SK-N-SH (cell line): ENCODE measurements around the gene ZFP92.

Experiments
- CTCF ChIP-seq: fragments of 200-600 bp; sonication (generic); IDR thresholded peaks from 2 replicates; pipeline ENCODE4 v1.6.1; 2017; ENCODE audit warnings: antibody characterized with exemption, mild to moderate bottlenecking, moderate library complexity
- EP300 ChIP-seq, 2 experiments: IDR thresholded peaks; 2 replicates each; pipeline versions ENCODE4 v1.4.0 to v1.6.1; 2012; ENCODE audit warnings: borderline replicate concordance in 1 of 2, low read depth in 1 of 2, low read length in 1 of 2
- EZH2phosphoT487 ChIP-seq: fragments of 200-600 bp; sonication (generic); IDR thresholded peaks from 2 replicates; pipeline ENCODE4 v1.6.1; 2017; ENCODE audit warnings: low read depth, mixed run types, mild to moderate bottlenecking, antibody characterized with exemption, moderate library complexity, borderline replicate concordance
- POLR2AphosphoS5 ChIP-seq: IDR thresholded peaks from 2 replicates; pipeline ENCODE4 v1.6.1; 2012; ENCODE audit warnings: low read depth, low read length
- RFX5 ChIP-seq: IDR thresholded peaks from 2 replicates; pipeline ENCODE4 v1.6.1; 2012; ENCODE audit warnings: mild to moderate bottlenecking, improper control_type of control experiment, low read length

DNA sequence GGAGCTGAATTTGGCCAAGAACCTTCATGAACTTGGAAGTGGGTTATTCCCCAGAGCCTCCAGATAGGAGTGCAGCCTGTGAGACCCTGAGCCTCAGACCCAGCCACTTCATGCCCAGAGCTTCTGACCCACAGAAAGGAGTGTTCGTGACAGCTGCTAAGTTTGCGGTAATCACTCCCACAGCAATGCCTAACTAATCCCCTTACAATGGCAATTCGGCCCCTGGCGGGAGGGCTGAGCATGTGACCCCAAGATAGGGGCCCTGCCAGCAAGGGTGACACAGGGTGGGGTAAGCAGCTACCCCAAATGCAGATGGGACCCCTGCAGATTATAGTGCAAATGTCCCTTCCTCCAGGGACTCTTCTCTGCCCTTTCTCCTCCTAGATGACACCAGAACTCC is 32.7 kb upstream of the ZFP92 start:
- TF ChIP-seq CTCF (no peak), POLR2AphosphoS5 (no peak), RFX5 (no peak), EZH2phosphoT487 (no peak), EP300 (IDR thresholded peaks at IDR 0.05; ENCODE audit: borderline replicate concordance in 1 of 2, low read depth in 1 of 2, low read length in 1 of 2) (no peak)
